GM06990 (cell line): ENCODE measurements around the gene PTPRO.

Experiments used
- DNase-seq: peaks from one replicate; pipeline ENCODE4 v3.0.0-alpha.2; 2011; ENCODE audit not compliant: insufficient read length; ENCODE audit errors: extremely low read depth
- H3K27me3 ChIP-seq: replicated peaks from 2 replicates; pipeline ENCODE4 v1.6.0; 2011; ENCODE audit warnings: low read length; ENCODE audit not compliant: control insufficient read depth, insufficient read depth
- H3K36me3 ChIP-seq: 2 replicates; pipeline ENCODE4 v1.5.1; 2011; ENCODE audit warnings: low read length; ENCODE audit not compliant: control insufficient read depth, insufficient read depth
- H3K4me3 ChIP-seq: replicated peaks from 2 replicates; pipeline ENCODE4 v1.5.1; 2011; ENCODE audit warnings: low read depth, mild to moderate bottlenecking, control low read depth, low read length
- TF ChIP-seq, protein P1 (sequence below): IDR thresholded peaks from 2 replicates; pipeline ENCODE4 v1.5.1; 2011; ENCODE audit warnings: low read length, control low read depth, mild to moderate bottlenecking, inconsistent platforms; ENCODE audit not compliant: insufficient read depth, poor library complexity, severe bottlenecking

PTPRO gene

DNA sequence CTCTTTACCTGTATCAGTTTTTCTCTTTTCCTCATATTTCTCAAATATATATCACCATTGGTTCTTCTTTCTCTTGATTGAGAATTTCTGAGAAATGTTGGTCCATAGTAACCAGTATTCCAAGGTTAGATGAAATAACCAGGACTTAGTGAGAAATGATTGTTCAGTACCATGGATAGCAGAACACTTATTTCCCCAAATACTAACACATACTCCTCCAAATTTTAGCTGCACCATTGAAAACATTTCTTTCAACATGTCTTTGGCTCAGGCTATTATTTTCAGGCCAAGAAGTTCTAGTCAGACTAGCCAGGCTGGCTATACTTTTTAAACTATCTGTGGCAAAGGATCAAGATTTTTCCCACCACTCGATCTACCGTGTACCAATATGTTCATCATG is 113.3 kb downstream of the PTPRO start:
- H3K36me3 ChIP-seq: no peaks in the 10 kb centered on the region
- no peak overlapping the region for H3K4me3 ChIP-seq
- DNase-seq: no peak
- TF ChIP-seq, protein P1, sequence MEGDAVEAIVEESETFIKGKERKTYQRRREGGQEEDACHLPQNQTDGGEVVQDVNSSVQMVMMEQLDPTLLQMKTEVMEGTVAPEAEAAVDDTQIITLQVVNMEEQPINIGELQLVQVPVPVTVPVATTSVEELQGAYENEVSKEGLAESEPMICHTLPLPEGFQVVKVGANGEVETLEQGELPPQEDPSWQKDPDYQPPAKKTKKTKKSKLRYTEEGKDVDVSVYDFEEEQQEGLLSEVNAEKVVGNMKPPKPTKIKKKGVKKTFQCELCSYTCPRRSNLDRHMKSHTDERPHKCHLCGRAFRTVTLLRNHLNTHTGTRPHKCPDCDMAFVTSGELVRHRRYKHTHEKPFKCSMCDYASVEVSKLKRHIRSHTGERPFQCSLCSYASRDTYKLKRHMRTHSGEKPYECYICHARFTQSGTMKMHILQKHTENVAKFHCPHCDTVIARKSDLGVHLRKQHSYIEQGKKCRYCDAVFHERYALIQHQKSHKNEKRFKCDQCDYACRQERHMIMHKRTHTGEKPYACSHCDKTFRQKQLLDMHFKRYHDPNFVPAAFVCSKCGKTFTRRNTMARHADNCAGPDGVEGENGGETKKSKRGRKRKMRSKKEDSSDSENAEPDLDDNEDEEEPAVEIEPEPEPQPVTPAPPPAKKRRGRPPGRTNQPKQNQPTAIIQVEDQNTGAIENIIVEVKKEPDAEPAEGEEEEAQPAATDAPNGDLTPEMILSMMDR: no peak
- no peaks in the 10 kb centered on the region for H3K27me3 ChIP-seq

DNA sequence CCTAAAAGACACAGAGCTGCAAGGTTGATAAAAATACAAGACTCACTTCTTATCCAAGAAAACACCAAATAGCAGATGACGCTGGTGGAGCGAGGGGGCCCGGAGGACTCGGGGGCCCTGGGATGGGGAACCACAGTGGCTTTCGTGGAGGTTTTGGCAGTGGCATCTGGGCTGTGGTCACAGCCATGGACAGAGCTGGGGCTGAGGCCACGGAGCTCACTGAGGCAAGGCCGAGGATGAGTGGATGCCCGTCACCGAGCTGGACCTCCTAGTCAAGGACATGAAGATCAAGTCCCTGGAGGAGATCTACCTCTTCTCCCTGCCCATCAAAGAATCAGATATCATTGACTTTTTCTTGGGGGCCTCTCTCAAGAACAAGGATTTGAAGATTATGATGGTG is 117.2 kb downstream of the PTPRO start:
- DNase-seq: no peak
- Histone ChIP-seq H3K27me3 (no peaks in the 10 kb centered on the region), H3K4me3 (no peak overlapping the region), H3K36me3 (no peaks in the 10 kb centered on the region)
- TF ChIP-seq, protein P1: no peak

DNA sequence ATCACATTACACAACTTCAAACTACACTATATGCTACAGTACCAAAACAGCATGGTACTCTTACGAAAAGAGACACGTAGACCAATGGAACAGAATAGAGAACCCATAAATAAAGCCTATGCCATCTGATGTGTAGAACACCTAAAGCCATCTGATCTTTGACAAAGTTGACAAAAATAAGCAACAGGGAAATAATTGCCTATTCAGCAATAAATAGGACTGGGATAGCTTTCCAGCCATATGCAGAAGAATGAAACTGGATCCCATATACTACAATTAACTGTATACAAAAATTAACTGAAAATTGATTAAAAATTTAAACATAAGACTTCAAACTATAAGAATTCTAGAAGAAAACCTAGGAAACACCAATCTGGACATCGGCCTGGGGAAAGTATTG is 120.7 kb downstream of the PTPRO start:
- Histone ChIP-seq H3K36me3 (no peaks in the 10 kb centered on the region), H3K4me3 (no peak overlapping the region), H3K27me3 (no peaks in the 10 kb centered on the region)
- TF ChIP-seq, protein P1: no peak
- DNase-seq: no peak

DNA sequence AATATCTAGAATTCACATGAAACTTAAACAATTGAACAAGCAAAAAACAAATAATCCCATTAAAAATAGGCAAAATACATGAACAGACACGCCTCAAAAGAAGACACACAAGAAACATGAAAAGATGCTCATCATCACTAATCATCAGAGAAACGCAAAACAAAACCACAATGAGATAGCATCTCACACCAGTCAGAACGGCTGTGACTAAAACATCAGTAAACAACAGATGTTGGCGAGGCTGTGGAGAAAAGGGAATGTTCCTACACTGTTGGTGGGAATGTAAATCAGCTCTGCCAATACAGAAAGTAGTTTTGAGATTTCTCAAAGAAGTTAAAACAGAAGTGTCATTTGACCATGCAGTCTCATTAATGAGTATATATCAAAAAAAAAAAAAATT is 121.3 kb downstream of the PTPRO start:
- TF ChIP-seq, protein P1: no peak
- no peaks in the 10 kb centered on the region for H3K27me3 ChIP-seq
- no peak overlapping the region for H3K4me3 ChIP-seq
- no peak for DNase-seq
- H3K36me3 ChIP-seq: no peaks in the 10 kb centered on the region

DNA sequence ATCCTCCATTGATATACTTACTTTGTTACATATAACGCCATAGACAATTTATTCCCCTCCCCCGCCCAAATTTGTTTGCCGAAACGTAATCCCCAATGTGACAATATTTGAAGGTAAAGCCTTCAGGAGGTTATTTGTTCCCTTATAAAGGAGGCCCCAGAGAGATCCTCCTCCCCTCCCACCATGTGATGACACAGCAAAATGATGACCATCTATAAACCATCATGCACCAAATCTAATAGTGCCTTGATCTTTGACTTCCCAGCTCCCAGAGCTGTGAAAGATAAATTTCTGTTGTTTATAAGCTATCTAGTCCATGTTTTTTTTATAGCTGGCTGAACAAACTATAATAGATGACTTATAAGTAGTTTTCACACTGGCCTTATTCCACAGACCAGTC is 122.2 kb downstream of the PTPRO start:
- H3K4me3 ChIP-seq: no peak overlapping the region
- H3K36me3 ChIP-seq: no peaks in the 10 kb centered on the region
- H3K27me3 ChIP-seq: no peaks in the 10 kb centered on the region
- TF ChIP-seq, protein P1: no peak
- DNase-seq: no peak

DNA sequence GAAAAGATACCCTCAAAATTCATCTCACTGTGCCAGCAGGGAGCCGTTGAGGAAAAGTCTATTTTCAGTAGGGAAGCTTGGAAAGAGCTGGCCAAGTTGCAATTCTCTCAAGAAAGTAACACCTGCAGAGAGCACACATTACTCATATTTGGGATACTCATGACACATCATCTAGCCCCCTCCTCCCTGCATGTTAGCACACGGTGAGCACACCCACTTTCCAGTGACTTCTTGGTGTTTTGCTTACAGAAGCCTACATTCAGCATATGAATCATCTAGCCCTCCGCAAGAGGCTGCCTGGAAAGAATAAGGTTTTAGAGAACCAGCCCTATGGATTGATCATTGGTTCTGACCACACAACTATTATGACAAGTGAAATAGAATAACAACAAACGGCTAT is 124.5 kb downstream of the PTPRO start:
- no peak overlapping the region for H3K4me3 ChIP-seq
- no peak for DNase-seq
- TF ChIP-seq, protein P1: no peak
- no peaks in the 10 kb centered on the region for H3K36me3 ChIP-seq
- H3K27me3 ChIP-seq: no peaks in the 10 kb centered on the region
